ENCODE data around the gene DUS3L.

DUS3L gene

DNA sequence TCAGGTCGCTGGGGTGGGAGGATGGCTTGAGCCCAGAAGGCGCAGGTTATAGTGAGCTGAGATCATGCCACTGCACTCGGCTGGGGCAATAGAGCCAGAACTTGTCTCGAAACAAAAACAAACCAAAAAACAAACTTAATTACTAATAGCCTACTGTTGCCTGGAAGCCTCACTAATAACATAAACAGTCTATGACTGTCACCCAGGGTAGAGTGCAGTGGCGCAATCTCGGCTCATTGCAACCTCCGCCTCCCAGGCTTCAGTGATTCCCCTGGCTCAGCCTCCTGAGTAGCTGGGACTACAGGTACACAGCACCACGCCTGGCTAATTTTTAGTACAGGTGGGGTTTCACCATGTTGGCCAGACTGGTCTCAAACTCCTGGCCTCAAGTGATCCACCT, 52.5 kb downstream of the DUS3L start:
- no peak for DNase-seq (ENCODE audit: low read depth)

More for the DNA sequence above, 52.5 kb downstream of the DUS3L start:
- TF ChIP-seq, protein P1, sequence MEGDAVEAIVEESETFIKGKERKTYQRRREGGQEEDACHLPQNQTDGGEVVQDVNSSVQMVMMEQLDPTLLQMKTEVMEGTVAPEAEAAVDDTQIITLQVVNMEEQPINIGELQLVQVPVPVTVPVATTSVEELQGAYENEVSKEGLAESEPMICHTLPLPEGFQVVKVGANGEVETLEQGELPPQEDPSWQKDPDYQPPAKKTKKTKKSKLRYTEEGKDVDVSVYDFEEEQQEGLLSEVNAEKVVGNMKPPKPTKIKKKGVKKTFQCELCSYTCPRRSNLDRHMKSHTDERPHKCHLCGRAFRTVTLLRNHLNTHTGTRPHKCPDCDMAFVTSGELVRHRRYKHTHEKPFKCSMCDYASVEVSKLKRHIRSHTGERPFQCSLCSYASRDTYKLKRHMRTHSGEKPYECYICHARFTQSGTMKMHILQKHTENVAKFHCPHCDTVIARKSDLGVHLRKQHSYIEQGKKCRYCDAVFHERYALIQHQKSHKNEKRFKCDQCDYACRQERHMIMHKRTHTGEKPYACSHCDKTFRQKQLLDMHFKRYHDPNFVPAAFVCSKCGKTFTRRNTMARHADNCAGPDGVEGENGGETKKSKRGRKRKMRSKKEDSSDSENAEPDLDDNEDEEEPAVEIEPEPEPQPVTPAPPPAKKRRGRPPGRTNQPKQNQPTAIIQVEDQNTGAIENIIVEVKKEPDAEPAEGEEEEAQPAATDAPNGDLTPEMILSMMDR (IDR thresholded peaks at IDR 0.05; ENCODE audit: low read depth, low read length, missing control alignments) = no peak
- H3K4me3 ChIP-seq (ENCODE audit: low read depth, low read length) = no peak overlapping the region
